ENCODE data around the gene KRTAP16-1.
"Not testable (repeated sequence)": the region's sequence is repeated elsewhere in the genome, so short reads cannot be mapped to it uniquely, and the experiment has no call there.

Gene KRTAP16-1

GRCh38 chr17:41301204-41301790 lies 7.8 kb downstream of the KRTAP16-1 start:
- no peak for DNase-seq

GRCh38 chr17:41298458-41299135 lies 10.5 kb downstream of the KRTAP16-1 start:
- no peak for DNase-seq

- DNase-seq: no peak
Observed at GRCh38 chr17:41296846-41297245, 12.3 kb downstream of the KRTAP16-1 start.

GRCh38 chr17:41294016-41294415 lies 15.1 kb downstream of the KRTAP16-1 start:
- no peak for DNase-seq

- no peak for DNase-seq
Observed at GRCh38 chr17:41287050-41287449, 22.1 kb downstream of the KRTAP16-1 start.

- no peak for DNase-seq
Observed at GRCh38 chr17:41284546-41284945, 24.6 kb downstream of the KRTAP16-1 start.

- no peak for DNase-seq
Observed at GRCh38 chr17:41284043-41284442, 25.1 kb downstream of the KRTAP16-1 start.

- DNase-seq: no peak
Observed at GRCh38 chr17:41278176-41278955, 30.7 kb downstream of the KRTAP16-1 start.

GRCh38 chr17:41275648-41276190 lies 33.4 kb downstream of the KRTAP16-1 start, which contains the start of gene KRTAP9-7:
KRTAP9-7 (plus strand) TSS chr17:41275698; CDS start chr17:41275698, 0 bp downstream.
- not testable (repeated sequence) for DNase-seq

GRCh38 chr17:41271858-41272257 lies 37.3 kb downstream of the KRTAP16-1 start:
- no peak for DNase-seq

GRCh38 chr17:41271323-41271722 lies 37.8 kb downstream of the KRTAP16-1 start:
- not testable (repeated sequence) for DNase-seq

GRCh38 chr17:41267711-41268110 lies 41.4 kb downstream of the KRTAP16-1 start:
- DNase-seq: no peak

GRCh38 chr17:41265078-41265477 lies 44.0 kb downstream of the KRTAP16-1 start, which contains the start of gene KRTAP9-6:
KRTAP9-6 (plus strand) TSS chr17:41265378; CDS start chr17:41265378, 0 bp downstream.
- no peak for DNase-seq

- no peak for DNase-seq
Observed at GRCh38 chr17:41264599-41264998, 44.5 kb downstream of the KRTAP16-1 start.

- no peak for DNase-seq
Observed at GRCh38 chr17:41263212-41263611, 45.9 kb downstream of the KRTAP16-1 start.

GRCh38 chr17:41258406-41258805 lies 50.7 kb downstream of the KRTAP16-1 start:
- DNase-seq: no peak

Data from activated CD4-positive, alpha-beta T cell treated with anti-CD3 and anti-CD28 coated beads for 4 hours (primary cell).